ENCODE measurements around the gene ST8SIA4. TPM values are rescaled to one million over a fixed set of nuclear protein-coding genes. Genes with fewer than 3 reads are reported as not detected.

The ST8SIA4 gene
- total and polyA plus RNA-seq, 2 donors (not counting 1 experiment from before 2014, with no cell fraction given): 9.5 to 42.6 TPM

GRCh38 chr5:100950985-100951384 lies 47.9 kb upstream of the ST8SIA4 start:
- H3K36me3 ChIP-seq (replicated peaks in 1 of 2; ENCODE audit: control extremely low read depth in 1 of 2, control insufficient read depth in 1 of 2, extremely low read depth in 1 of 2, insufficient read depth in 2 of 2, low read length in 1 of 2): no peaks in the 10 kb centered on the region
- no peak overlapping the region for H3K9ac ChIP-seq (ENCODE audit: low read length)
- H3K27me3 Mint-ChIP-seq: no peaks in the 10 kb centered on the region
- H3K4me1 ChIP-seq (ENCODE audit: control insufficient read depth in 2 of 2, insufficient read depth in 2 of 2, low read length in 2 of 2): no peaks in the 10 kb centered on the region
- no peak overlapping the region for H3K4me3 Mint-ChIP-seq
- ChIA-PET CTCF (no interaction called here), POLR2A (no interaction called here)
- no peak for DNase-seq
- H3K4me2 ChIP-seq (replicated peaks; ENCODE audit: low read depth, low read length, poor library complexity, severe bottlenecking): no peak overlapping the region
- H4K20me1 ChIP-seq (ENCODE audit: control insufficient read depth, insufficient read depth, low read length, poor library complexity, severe bottlenecking): no peaks in the 10 kb centered on the region
- no peaks in the 10 kb centered on the region for H3K4me1 Mint-ChIP-seq
- ATAC-seq (ENCODE audit: low read depth): no peak
- no peak for TF ChIP-seq EZH2 (IDR thresholded peaks at IDR 0.05; ENCODE audit: borderline replicate concordance, insufficient read depth, low read depth, low read length, poor library complexity, severe bottlenecking)
- TF ChIP-seq, protein P1, sequence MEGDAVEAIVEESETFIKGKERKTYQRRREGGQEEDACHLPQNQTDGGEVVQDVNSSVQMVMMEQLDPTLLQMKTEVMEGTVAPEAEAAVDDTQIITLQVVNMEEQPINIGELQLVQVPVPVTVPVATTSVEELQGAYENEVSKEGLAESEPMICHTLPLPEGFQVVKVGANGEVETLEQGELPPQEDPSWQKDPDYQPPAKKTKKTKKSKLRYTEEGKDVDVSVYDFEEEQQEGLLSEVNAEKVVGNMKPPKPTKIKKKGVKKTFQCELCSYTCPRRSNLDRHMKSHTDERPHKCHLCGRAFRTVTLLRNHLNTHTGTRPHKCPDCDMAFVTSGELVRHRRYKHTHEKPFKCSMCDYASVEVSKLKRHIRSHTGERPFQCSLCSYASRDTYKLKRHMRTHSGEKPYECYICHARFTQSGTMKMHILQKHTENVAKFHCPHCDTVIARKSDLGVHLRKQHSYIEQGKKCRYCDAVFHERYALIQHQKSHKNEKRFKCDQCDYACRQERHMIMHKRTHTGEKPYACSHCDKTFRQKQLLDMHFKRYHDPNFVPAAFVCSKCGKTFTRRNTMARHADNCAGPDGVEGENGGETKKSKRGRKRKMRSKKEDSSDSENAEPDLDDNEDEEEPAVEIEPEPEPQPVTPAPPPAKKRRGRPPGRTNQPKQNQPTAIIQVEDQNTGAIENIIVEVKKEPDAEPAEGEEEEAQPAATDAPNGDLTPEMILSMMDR (IDR thresholded peaks at IDR 0.05): no peak
- no peak overlapping the region for H3K27ac Mint-ChIP-seq
- H3K79me2 ChIP-seq (ENCODE audit: control insufficient read depth, insufficient read depth, low read length): no peaks in the 10 kb centered on the region
- H3K4me3 ChIP-seq (ENCODE audit: control extremely low read depth in 1 of 5, extremely low read depth in 1 of 5, insufficient read depth in 1 of 5, low read depth in 2 of 5, low read length in 4 of 5): no peak overlapping the region
- intact Hi-C loops (cut with micrococcal nuclease): no loop called here
- peaks cover 7% of the 10 kb centered on the region for H3K9me3 Mint-ChIP-seq (ENCODE audit: insufficient read depth)
- no CpG with 5 or more reads among the region's 4 CpGs for WGBS (ENCODE audit: insufficient coverage)
- H3K9me3 ChIP-seq (ENCODE audit: control extremely low read depth in 1 of 3, control insufficient read depth in 2 of 3, insufficient read depth in 1 of 3, low read length in 2 of 3): peaks cover 0 to 23% (median 5%) of the 10 kb centered on the region in 3 donors
- H3K27me3 ChIP-seq (replicated peaks in 1 of 4; ENCODE audit: control extremely low read depth in 1 of 4, control insufficient read depth in 3 of 4, insufficient read depth in 4 of 4, low read length in 3 of 4): peaks cover 0 to 4% (median 0%) of the 10 kb centered on the region in 4 experiments
- H3K27ac ChIP-seq (ENCODE audit: low read length in 2 of 2): no peak overlapping the region
- H2AFZ ChIP-seq (ENCODE audit: insufficient read depth, low read depth, low read length, poor library complexity, severe bottlenecking): no peak overlapping the region

- WGBS (ENCODE audit: insufficient coverage): no CpG with 5 or more reads among the region's 2 CpGs
- no peak for ATAC-seq (ENCODE audit: low read depth)
- Mint-ChIP-seq H3K9me3 (ENCODE audit: insufficient read depth) (no peaks in the 10 kb centered on the region), H3K4me3 (no peak overlapping the region), H3K4me1 (peaks cover 15% of the 10 kb centered on the region), H3K27ac (no peak overlapping the region), H3K27me3 (no peaks in the 10 kb centered on the region)
- Histone ChIP-seq H3K79me2 (ENCODE audit: control insufficient read depth, insufficient read depth, low read length) (no peaks in the 10 kb centered on the region), H4K20me1 (ENCODE audit: control insufficient read depth, insufficient read depth, low read length, poor library complexity, severe bottlenecking) (no peaks in the 10 kb centered on the region), H3K27ac (ENCODE audit: low read length in 2 of 2) (no peak overlapping the region), H3K36me3 (replicated peaks in 1 of 2; ENCODE audit: control extremely low read depth in 1 of 2, control insufficient read depth in 1 of 2, extremely low read depth in 1 of 2, insufficient read depth in 2 of 2, low read length in 1 of 2) (no peaks in the 10 kb centered on the region), H2AFZ (ENCODE audit: insufficient read depth, low read depth, low read length, poor library complexity, severe bottlenecking) (no peak overlapping the region), H3K4me1 (ENCODE audit: control insufficient read depth in 2 of 2, insufficient read depth in 2 of 2, low read length in 2 of 2) (no peaks in the 10 kb centered on the region), H3K9ac (ENCODE audit: low read length) (no peak overlapping the region), H3K27me3 (replicated peaks in 1 of 4; ENCODE audit: control extremely low read depth in 1 of 4, control insufficient read depth in 3 of 4, insufficient read depth in 4 of 4, low read length in 3 of 4) (no peaks in the 10 kb centered on the region), H3K4me2 (replicated peaks; ENCODE audit: low read depth, low read length, poor library complexity, severe bottlenecking) (no peak overlapping the region), H3K4me3 (ENCODE audit: control extremely low read depth in 1 of 5, extremely low read depth in 1 of 5, insufficient read depth in 1 of 5, low read depth in 2 of 5, low read length in 4 of 5) (no peak overlapping the region), H3K9me3 (ENCODE audit: control extremely low read depth in 1 of 3, control insufficient read depth in 2 of 3, insufficient read depth in 1 of 3, low read length in 2 of 3) (no peaks in the 10 kb centered on the region)
- intact Hi-C loops (cut with micrococcal nuclease): no loop called here
- ChIA-PET CTCF (no interaction called here), POLR2A (no interaction called here)
- TF ChIP-seq, protein P1 (IDR thresholded peaks at IDR 0.05): no peak
- TF ChIP-seq EZH2 (IDR thresholded peaks at IDR 0.05; ENCODE audit: borderline replicate concordance, insufficient read depth, low read depth, low read length, poor library complexity, severe bottlenecking): no peak
- no peak for DNase-seq
These were observed 10.2 kb upstream of the ST8SIA4 start for GRCh38 chr5:100913298-100913697.

Measured in B cell (primary cell).